Neural cell (in vitro differentiated cells): ENCODE measurements around the gene LDB2.

Experiments
- CTCF ChIP-seq: fragments of 450-650 bp; IDR thresholded peaks from 2 replicates; pipeline ENCODE4 v1.5.1; 2014; ENCODE audit warnings: antibody characterized with exemption, mild to moderate bottlenecking, moderate library complexity; ENCODE audit not compliant: poor library complexity, severe bottlenecking
- EP300 ChIP-seq: fragments of 450-650 bp; conservative IDR thresholded peaks from 2 replicates; pipeline ENCODE4 v1.6.1; 2014; ENCODE audit warnings: antibody characterized with exemption, mild to moderate bottlenecking, moderate library complexity; ENCODE audit not compliant: poor library complexity, severe bottlenecking
- EZH2 ChIP-seq: fragments of 200-600, 300-800 bp; shearing (Covaris generic), sonication (generic); IDR thresholded peaks from 2 replicates; pipeline ENCODE4 v1.6.1; 2014; ENCODE audit warnings: antibody characterized with exemption, low read length, borderline replicate concordance, mild to moderate bottlenecking; ENCODE audit not compliant: insufficient read depth, poor library complexity, severe bottlenecking
- MXI1 ChIP-seq: fragments of 450-650 bp; conservative IDR thresholded peaks from 2 replicates; pipeline ENCODE4 v1.6.1; 2014; ENCODE audit warnings: antibody characterized with exemption, mild to moderate bottlenecking; ENCODE audit not compliant: poor library complexity, severe bottlenecking
- POLR2AphosphoS5 ChIP-seq: IDR thresholded peaks from 2 replicates; pipeline ENCODE4 v1.6.1; 2012
- RAD21 ChIP-seq: fragments of 450-650 bp; conservative IDR thresholded peaks from 2 replicates; pipeline ENCODE4 v1.6.1; 2014; ENCODE audit warnings: antibody characterized with exemption, mild to moderate bottlenecking, moderate library complexity
- REST ChIP-seq: IDR thresholded peaks from 2 replicates; pipeline ENCODE4 v1.6.1; 2012; ENCODE audit warnings: borderline replicate concordance
- SMC3 ChIP-seq: fragments of 450-650 bp; conservative IDR thresholded peaks from 2 replicates; pipeline ENCODE4 v1.6.1; 2014; ENCODE audit warnings: antibody characterized with exemption, mild to moderate bottlenecking, moderate library complexity; ENCODE audit not compliant: poor library complexity
- TAF1 ChIP-seq: IDR thresholded peaks from 2 replicates; pipeline ENCODE4 v1.6.1; 2012; ENCODE audit warnings: low read depth

- TF ChIP-seq EZH2 (no peak), RAD21 (no peak), CTCF (no peak), REST (no peak), EP300 (no peak), POLR2AphosphoS5 (no peak), MXI1 (no peak), SMC3 (no peak), TAF1 (no peak)
Measured at GRCh38 chr4:16801356-16801755, 97.1 kb downstream of the LDB2 start.
